Vagina (tissue), 2 donors: ENCODE data around the gene CDK14. TPM values are rescaled to one million over a fixed set of nuclear protein-coding genes. Genes with fewer than 3 reads are reported as not detected.

Experiments used
- DNase-seq, 2 donors: peaks; one replicate each; pipeline ENCODE4 v3.0.0-alpha.2; 2017; ENCODE audit errors: extremely low spot score in 2 of 2
- H3K27ac ChIP-seq: fragments of 200-600 bp; sonication (generic); one replicate; pipeline ENCODE4 v1.5.1; 2019
- H3K27me3 ChIP-seq: fragments of 200-600 bp; sonication (generic); one replicate; pipeline ENCODE4 v1.5.1; 2019
- H3K36me3 ChIP-seq, 2 donors: fragments of 200-600 bp; sonication (generic); one replicate each; pipeline ENCODE4 v1.5.1; 2017 to 2019
- H3K4me1 ChIP-seq: fragments of 200-600 bp; sonication (generic); one replicate; pipeline ENCODE4 v1.5.1; 2019
- H3K4me3 ChIP-seq, 2 donors: fragments of 200-600 bp; sonication (generic); 1 replicate in 1 of 2; 2 replicates in 1 of 2; pipeline ENCODE4 v1.5.1; 2016 to 2019
- H3K9me3 ChIP-seq: fragments of 200-600 bp; sonication (generic); one replicate; pipeline ENCODE4 v1.5.1; 2019
- POLR2A ChIP-seq, 2 donors: fragments of 450-650 bp; IDR thresholded peaks; one replicate each; pipeline ENCODE4 v1.6.1; 2017; ENCODE audit warnings: antibody characterized with exemption in 2 of 2, mild to moderate bottlenecking in 2 of 2, moderate library complexity in 2 of 2
- POLR2AphosphoS5 ChIP-seq, 2 donors: sonication (generic); formaldehyde crosslinking; IDR thresholded peaks; one replicate each; pipeline ENCODE4 v1.9.0; 2017; ENCODE audit warnings: antibody characterized with exemption in 2 of 2, mild to moderate bottlenecking in 2 of 2, low read depth in 1 of 2; ENCODE audit not compliant: insufficient read depth in 1 of 2
- intact Hi-C: fragments of 100-400 bp; cut with DNase I; formaldehyde crosslinking; loops from one replicate; pipeline ENCODE4 v1.15.1; 2023
- total RNA-seq: library from RNA; depleted of rRNA; stranded (reverse); fragments of >200 nt; gene quantifications from one replicate; pipeline ENCODE4 v1.2.3, GENCODE V29; 2016
- TF ChIP-seq, protein P1 (sequence below), 3 experiments: fragments of 450-650 bp in 2 of 3; fragments of 200-600 bp in 1 of 3; sonication (generic) in 1 of 3; IDR thresholded peaks; one replicate each; pipeline ENCODE4 v1.5.1; 2017 to 2019; ENCODE audit warnings: antibody characterized with exemption in 3 of 3, mild to moderate bottlenecking in 2 of 3, moderate library complexity in 2 of 3

CDK14 gene
- total RNA-seq, 1 donor from 2014 or later = 21.6 TPM

DNA sequence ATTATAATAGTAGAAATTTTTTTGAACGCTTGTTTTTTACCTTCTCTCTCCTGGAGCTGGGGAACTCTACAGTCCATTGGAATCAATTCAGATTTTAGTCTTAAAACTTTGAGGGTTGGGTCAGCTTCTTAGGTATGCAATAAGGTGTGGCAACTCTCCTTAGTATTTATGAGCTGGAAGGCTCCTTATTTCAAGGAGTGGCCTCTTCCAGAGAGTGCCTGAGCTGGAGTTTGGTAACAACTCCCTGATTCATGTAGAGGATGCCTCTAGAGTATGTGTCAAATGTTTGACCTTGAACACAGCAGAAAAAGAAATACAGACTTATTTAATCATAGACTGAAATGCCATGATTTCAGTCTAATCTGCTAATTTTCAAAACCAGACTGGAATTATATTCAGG lies 11.1 kb downstream of the CDK14 start:
- no peaks in the 10 kb centered on the region for H3K9me3 ChIP-seq
- no peaks in the 10 kb centered on the region for H3K27me3 ChIP-seq
- H3K4me1 ChIP-seq = no peaks in the 10 kb centered on the region
- intact Hi-C loops = no loop called here
- no peak overlapping the region for H3K27ac ChIP-seq
- no peaks in the 10 kb centered on the region for H3K36me3 ChIP-seq
- no peak for DNase-seq
- TF ChIP-seq POLR2AphosphoS5 (IDR thresholded peaks at IDR 0.05; ENCODE audit: insufficient read depth in 1 of 2, low read depth in 1 of 2) (no peak), POLR2A (IDR thresholded peaks at IDR 0.05) (no peak)
- TF ChIP-seq, protein P1, sequence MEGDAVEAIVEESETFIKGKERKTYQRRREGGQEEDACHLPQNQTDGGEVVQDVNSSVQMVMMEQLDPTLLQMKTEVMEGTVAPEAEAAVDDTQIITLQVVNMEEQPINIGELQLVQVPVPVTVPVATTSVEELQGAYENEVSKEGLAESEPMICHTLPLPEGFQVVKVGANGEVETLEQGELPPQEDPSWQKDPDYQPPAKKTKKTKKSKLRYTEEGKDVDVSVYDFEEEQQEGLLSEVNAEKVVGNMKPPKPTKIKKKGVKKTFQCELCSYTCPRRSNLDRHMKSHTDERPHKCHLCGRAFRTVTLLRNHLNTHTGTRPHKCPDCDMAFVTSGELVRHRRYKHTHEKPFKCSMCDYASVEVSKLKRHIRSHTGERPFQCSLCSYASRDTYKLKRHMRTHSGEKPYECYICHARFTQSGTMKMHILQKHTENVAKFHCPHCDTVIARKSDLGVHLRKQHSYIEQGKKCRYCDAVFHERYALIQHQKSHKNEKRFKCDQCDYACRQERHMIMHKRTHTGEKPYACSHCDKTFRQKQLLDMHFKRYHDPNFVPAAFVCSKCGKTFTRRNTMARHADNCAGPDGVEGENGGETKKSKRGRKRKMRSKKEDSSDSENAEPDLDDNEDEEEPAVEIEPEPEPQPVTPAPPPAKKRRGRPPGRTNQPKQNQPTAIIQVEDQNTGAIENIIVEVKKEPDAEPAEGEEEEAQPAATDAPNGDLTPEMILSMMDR (IDR thresholded peaks at IDR 0.05) = no peak
- no peak overlapping the region for H3K4me3 ChIP-seq

DNA sequence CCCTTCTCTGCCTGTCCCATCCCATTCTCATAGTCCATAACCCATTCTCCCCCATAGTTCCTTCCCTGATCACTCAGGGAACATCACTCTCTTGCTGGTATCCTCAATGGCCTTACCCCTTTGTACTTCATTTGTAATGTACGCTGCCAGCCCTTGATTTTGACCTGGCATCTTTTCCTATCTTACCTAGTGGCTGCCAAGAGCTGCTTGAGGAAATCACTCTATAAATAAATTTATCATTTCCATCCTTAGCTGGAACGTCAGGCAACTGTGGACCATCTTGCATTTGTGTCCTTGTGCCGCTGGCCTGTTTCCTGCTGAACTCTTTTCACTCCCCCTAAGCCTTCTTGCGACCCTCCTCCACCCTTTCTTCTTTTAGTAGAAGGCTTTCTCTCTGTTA lies 14.0 kb downstream of the CDK14 start:
- intact Hi-C loops = no loop called here

DNA sequence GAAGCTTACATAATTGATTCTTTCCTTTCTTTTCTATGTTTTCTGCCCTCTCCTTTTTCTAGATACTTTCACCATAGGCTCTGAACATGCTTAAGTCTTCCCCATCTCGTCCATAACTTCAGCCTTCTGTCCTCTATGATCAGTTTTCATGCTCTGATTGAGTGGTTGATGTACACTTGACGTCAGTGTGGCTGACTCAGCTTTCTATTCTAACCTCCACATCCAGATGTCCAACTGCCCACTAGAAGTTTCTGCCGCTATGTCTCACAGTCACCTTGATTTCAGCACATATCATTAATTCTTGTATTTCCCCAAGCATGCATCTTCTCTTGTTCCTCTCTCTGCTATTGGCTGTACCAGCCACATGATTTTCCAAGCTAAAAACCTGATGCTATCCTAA lies 15.0 kb downstream of the CDK14 start:
- no peak for DNase-seq
- Histone ChIP-seq H3K36me3 (no peaks in the 10 kb centered on the region), H3K9me3 (no peaks in the 10 kb centered on the region), H3K4me1 (no peaks in the 10 kb centered on the region), H3K27ac (no peak overlapping the region), H3K4me3 (no peak overlapping the region), H3K27me3 (no peaks in the 10 kb centered on the region)
- intact Hi-C loops = no loop called here
- TF ChIP-seq, protein P1 (IDR thresholded peaks at IDR 0.05) = no peak
- no peak for TF ChIP-seq POLR2AphosphoS5 (IDR thresholded peaks at IDR 0.05; ENCODE audit: insufficient read depth in 1 of 2, low read depth in 1 of 2)
- TF ChIP-seq POLR2A (IDR thresholded peaks at IDR 0.05) = no peak

More for the DNA sequence above, 14.0 kb downstream of the CDK14 start:
- no peaks in the 10 kb centered on the region for H3K27me3 ChIP-seq
- DNase-seq = no peak
- H3K36me3 ChIP-seq = no peaks in the 10 kb centered on the region
- TF ChIP-seq POLR2A (IDR thresholded peaks at IDR 0.05) (no peak), POLR2AphosphoS5 (IDR thresholded peaks at IDR 0.05; ENCODE audit: insufficient read depth in 1 of 2, low read depth in 1 of 2) (no peak)
- TF ChIP-seq, protein P1 (IDR thresholded peaks at IDR 0.05) = no peak
- no peak overlapping the region for H3K4me3 ChIP-seq
- no peaks in the 10 kb centered on the region for H3K4me1 ChIP-seq
- no peak overlapping the region for H3K27ac ChIP-seq
- H3K9me3 ChIP-seq = no peaks in the 10 kb centered on the region

DNA sequence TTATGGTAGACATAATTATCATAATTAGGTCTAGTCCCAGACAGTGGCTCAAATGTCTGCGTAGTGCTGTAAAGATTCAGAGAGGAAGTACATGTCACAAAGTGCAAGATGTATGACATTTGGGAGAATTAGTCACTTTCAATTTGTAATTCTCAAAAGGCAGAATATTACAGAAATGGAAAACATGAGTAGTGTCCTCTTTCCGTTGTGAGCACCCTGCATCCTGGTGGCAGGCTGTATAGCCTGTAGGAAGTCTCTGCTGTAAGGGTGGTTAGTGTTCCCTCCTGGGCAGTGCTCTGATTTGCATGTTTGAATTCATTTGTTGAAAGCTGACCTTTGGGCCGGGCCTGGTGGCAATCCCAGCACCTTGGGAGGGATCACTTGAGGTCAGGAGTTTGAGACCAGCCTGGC lies 17.0 kb downstream of the CDK14 start:
- no peak for TF ChIP-seq POLR2AphosphoS5 (IDR thresholded peaks at IDR 0.05; ENCODE audit: insufficient read depth in 1 of 2, low read depth in 1 of 2)
- TF ChIP-seq, protein P1 (IDR thresholded peaks at IDR 0.05) = no peak
- TF ChIP-seq POLR2A (IDR thresholded peaks at IDR 0.05) = no peak
- H3K36me3 ChIP-seq = no peaks in the 10 kb centered on the region
- no peak for DNase-seq
- H3K27ac ChIP-seq = no peak overlapping the region
- no peaks in the 10 kb centered on the region for H3K27me3 ChIP-seq
- intact Hi-C loops = no loop called here
- no peaks in the 10 kb centered on the region for H3K4me1 ChIP-seq
- no peaks in the 10 kb centered on the region for H3K9me3 ChIP-seq
- no peak overlapping the region for H3K4me3 ChIP-seq

DNA sequence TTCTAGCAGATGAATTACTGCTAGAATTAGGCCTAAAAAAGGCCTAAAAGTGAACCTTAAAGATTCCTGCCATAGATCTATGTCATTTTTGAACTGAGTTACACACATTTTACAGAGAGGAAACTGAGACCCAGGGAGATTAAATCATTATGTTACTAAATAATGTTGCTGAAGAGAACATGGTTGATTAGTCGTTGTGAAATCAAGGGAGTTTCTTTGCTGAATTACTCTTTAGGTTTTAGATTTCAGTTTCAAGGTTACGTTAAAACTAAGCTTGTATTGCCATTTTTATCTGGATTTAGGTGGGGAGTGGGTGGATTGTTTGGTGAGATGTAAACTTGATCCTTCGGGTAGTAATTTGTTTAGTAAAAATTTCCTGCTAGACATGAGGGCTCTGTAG lies 21.3 kb downstream of the CDK14 start:
- intact Hi-C loops = no loop called here
- H3K27ac ChIP-seq = no peak overlapping the region
- H3K4me3 ChIP-seq = no peak overlapping the region

More for the DNA sequence above, 21.3 kb downstream of the CDK14 start:
- Histone ChIP-seq H3K27me3 (no peaks in the 10 kb centered on the region), H3K4me1 (no peaks in the 10 kb centered on the region), H3K36me3 (no peaks in the 10 kb centered on the region), H3K9me3 (no peaks in the 10 kb centered on the region)
- DNase-seq = no peak
- no peak for TF ChIP-seq POLR2A (IDR thresholded peaks at IDR 0.05)
- TF ChIP-seq, protein P1 (IDR thresholded peaks at IDR 0.05) = no peak
- no peak for TF ChIP-seq POLR2AphosphoS5 (IDR thresholded peaks at IDR 0.05; ENCODE audit: insufficient read depth in 1 of 2, low read depth in 1 of 2)
